GM12874 (cell line): Measurements from ENCODE around the gene COL25A1.

Experiments
- TF ChIP-seq, protein P1 (sequence below): IDR thresholded peaks from 2 replicates; pipeline ENCODE4 v1.5.1; 2011; ENCODE audit warnings: low read depth, mild to moderate bottlenecking, control low read depth, low read length, moderate library complexity; ENCODE audit not compliant: insufficient read depth

Gene COL25A1

DNA sequence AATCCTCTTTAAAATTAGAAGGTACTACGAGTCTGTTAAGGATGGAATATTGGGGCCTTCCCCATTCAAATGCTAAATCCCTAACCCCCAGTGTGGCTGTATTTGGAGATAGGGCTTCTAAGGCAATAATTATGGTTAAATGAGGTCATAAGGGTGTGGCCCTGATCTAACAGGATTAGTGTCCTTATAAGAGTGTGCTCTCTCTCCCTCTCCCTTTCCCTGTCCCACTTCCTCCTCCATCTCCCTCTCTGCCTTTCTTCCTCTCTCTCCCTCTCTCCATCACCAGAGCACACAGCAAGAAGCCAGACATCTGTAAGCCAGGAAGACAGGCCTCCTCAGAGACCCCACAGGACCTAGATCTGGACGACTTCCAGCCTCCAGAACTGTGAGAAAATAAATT is 116.9 kb downstream of the COL25A1 start:
- TF ChIP-seq, protein P1, sequence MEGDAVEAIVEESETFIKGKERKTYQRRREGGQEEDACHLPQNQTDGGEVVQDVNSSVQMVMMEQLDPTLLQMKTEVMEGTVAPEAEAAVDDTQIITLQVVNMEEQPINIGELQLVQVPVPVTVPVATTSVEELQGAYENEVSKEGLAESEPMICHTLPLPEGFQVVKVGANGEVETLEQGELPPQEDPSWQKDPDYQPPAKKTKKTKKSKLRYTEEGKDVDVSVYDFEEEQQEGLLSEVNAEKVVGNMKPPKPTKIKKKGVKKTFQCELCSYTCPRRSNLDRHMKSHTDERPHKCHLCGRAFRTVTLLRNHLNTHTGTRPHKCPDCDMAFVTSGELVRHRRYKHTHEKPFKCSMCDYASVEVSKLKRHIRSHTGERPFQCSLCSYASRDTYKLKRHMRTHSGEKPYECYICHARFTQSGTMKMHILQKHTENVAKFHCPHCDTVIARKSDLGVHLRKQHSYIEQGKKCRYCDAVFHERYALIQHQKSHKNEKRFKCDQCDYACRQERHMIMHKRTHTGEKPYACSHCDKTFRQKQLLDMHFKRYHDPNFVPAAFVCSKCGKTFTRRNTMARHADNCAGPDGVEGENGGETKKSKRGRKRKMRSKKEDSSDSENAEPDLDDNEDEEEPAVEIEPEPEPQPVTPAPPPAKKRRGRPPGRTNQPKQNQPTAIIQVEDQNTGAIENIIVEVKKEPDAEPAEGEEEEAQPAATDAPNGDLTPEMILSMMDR: no peak

DNA sequence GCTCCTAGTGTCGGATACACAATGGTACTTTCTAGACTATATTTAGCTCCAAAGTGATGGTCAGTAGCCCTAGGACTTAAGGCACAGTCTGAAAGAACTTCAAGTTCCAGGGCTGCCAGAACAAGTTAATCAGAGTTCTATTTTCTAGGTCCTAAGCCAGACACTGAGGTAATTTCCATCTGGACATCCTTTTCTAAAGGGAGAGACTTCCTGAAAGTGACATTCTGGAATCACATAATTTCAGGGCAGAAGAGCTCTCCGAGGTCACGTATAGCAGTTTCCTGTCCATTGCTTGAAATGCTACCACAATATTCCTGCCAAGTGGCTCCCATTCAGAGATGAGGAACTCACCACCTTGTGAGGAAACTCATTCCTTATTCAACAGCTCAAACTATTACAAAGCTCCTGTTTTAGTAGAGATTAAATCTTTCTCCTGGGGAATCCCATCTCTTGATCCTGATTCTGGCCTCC is 117.9 kb downstream of the COL25A1 start:
- TF ChIP-seq, protein P1: no peak

DNA sequence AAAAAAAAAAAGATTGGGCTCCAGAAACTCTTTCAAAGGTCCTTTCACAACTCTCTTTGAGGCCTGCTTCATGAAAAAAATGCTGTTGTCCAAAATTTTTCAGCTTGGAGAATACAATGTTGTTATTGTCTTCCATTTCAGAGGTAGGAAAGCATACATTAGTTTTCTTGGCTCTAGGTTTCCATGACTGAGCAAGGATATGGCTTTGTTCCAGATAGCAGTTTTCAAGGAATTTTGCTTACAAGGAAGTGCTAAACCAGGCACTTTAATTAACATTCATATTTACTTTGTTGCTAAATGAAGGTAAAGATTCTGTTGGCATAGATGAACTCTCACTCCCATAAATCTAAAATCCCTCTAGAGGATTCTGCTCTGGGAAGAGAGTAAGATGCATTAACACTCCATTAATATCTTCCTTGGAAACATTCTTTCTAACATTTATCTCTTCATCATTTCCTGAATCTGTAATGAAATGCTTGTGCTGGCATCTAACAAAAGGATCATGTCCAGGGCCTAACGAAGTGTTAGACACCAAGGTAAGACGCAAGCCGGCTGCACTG is 118.4 kb downstream of the COL25A1 start:
- TF ChIP-seq, protein P1: no peak

DNA sequence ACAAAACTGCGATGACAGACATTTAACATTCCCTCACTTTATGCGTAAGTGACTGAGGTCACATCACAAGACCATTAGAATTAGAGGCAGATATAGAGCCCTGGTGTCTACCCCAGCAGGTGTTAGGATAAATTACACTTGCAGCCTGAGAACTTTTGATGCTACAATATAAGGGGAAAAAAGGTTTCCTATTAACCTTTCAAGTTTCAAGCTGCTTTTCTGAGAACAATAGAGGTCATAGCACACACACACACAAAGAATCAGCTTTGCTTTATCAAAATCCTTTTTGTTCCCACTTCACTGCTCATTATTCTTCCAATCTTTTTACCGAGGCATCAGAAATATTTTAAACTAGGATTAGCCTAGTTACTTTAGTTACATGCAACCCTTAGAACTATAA is 119.8 kb downstream of the COL25A1 start:
- TF ChIP-seq, protein P1: no peak

- TF ChIP-seq, protein P1: no peak
Observed at GRCh38 chr4:109179061-109179460, 123.4 kb downstream of the COL25A1 start.

DNA sequence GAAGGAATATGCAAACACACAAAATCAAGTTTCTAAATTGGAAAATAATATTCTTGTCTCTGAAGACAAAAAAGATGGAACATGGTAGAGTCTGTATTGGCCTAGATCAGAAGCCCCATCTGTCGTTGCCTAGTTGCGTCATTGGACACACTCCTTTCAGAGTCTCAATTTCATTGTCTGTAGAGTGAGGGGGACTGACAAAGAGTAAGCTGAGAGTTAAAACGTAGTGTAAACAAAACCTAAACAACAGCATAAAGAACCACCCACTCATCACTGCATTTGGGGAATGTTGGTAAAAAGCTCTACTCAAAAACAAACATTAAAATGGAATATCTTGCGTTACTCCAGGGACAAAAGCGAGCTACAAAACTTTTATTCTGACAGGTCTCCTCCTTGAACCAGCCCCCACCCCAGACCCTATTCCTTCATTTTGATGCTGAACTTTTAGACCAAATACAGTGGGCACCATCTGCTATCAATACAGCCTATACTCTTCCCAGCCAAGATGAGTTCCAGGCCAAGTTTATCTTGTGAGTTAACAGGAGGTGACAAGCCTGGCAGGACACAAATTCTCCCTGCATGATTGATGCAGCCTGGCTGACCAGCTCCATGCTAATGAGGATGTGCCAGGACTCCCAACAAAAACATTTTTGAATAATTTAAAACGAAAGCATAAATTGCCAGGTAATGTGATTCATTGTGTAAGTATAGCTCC is 125.2 kb downstream of the COL25A1 start:
- TF ChIP-seq, protein P1: no peak

- TF ChIP-seq, protein P1: no peak
Observed at GRCh38 chr4:109174224-109174953, 128.1 kb downstream of the COL25A1 start.
